Measurements from ENCODE around the gene ATP11A. TPM values are rescaled to one million over a fixed set of nuclear protein-coding genes. Genes with fewer than 3 reads are reported as not detected.

Gene ATP11A
- total RNA-seq, 1 experiment from 2014 or later, result 80.4 TPM

GRCh38 chr13:112809332-112810315, 119.8 kb downstream of the ATP11A start:
- no peak for TF ChIP-seq ZNF274 (IDR thresholded peaks at IDR 0.05; ENCODE audit: low read depth, low read length)
- TF ChIP-seq EGR1 (IDR thresholded peaks at IDR 0.05; ENCODE audit: low read depth), result no peak
- TF ChIP-seq REST (IDR thresholded peaks at IDR 0.05; ENCODE audit: low read depth), result no peak
- Histone ChIP-seq H3K27me3 (ENCODE audit: insufficient read depth, low read length) (no peaks in the 10 kb centered on the region), H3K27ac (ENCODE audit: low read depth, low read length) (no peak overlapping the region), H3K79me2 (ENCODE audit: insufficient read depth, low read length) (no peaks in the 10 kb centered on the region), H3K9ac (ENCODE audit: low read length) (no peak overlapping the region), H3K9me3 (ENCODE audit: control insufficient read depth in 1 of 2, insufficient read depth in 1 of 2, low read depth in 1 of 2, low read length in 2 of 2) (no peaks in the 10 kb centered on the region), H4K20me1 (ENCODE audit: insufficient read depth) (no peaks in the 10 kb centered on the region), H3K4me3 (replicated peaks in 1 of 2; ENCODE audit: low read depth in 1 of 2, low read length in 2 of 2) (no peak overlapping the region), H3K9me2 (ENCODE audit: insufficient read depth) (no peaks in the 10 kb centered on the region), H3K36me3 (ENCODE audit: control insufficient read depth in 1 of 2, insufficient read depth in 2 of 2, low read length in 2 of 2) (peaks cover 0 to 4% of the 10 kb centered on the region in 2 experiments; a peak in 2 of 4 replicates), H2AFZ (ENCODE audit: low read depth, low read length, poor library complexity, severe bottlenecking) (no peak overlapping the region), H3K4me1 (ENCODE audit: control insufficient read depth in 1 of 2, insufficient read depth in 2 of 2, low read length in 2 of 2) (no peaks in the 10 kb centered on the region), H3K4me2 (ENCODE audit: low read length) (no peak overlapping the region)
- CTCF ChIA-PET, result no interaction called here
- ATAC-seq (no peak), DNase-seq (ENCODE audit: low read depth, low spot score) (no peak)
- RAD21 ChIA-PET (ENCODE audit: low non-redundant PET in 1 of 2, low total read pairs in 2 of 2, uncharacterized antibody in 2 of 2, unreplicated experiment in 2 of 2), result no interaction called here
- POLR2A ChIA-PET, result no interaction called here
- BruUV-seq (replicated peaks), result no TSS peak
- intact Hi-C loops (cut with micrococcal nuclease), result no loop called here

- H3K27ac ChIP-seq (ENCODE audit: low read depth, low read length), result no peak overlapping the region
- H3K9ac ChIP-seq (ENCODE audit: low read length), result no peak overlapping the region
- peaks cover 1 to 4% of the 10 kb centered on the region in 2 experiments; a peak in 2 of 4 replicates for H3K36me3 ChIP-seq (ENCODE audit: control insufficient read depth in 1 of 2, insufficient read depth in 2 of 2, low read length in 2 of 2)
- CTCF ChIA-PET, result no interaction called here
- H3K4me3 ChIP-seq (replicated peaks in 1 of 2; ENCODE audit: low read depth in 1 of 2, low read length in 2 of 2), result no peak overlapping the region
- ATAC-seq (no peak), DNase-seq (ENCODE audit: low read depth, low spot score) (no peak)
- RAD21 ChIA-PET (ENCODE audit: low non-redundant PET in 1 of 2, low total read pairs in 2 of 2, uncharacterized antibody in 2 of 2, unreplicated experiment in 2 of 2), result no interaction called here
- H3K4me1 ChIP-seq (ENCODE audit: control insufficient read depth in 1 of 2, insufficient read depth in 2 of 2, low read length in 2 of 2), result no peaks in the 10 kb centered on the region
- H3K79me2 ChIP-seq (ENCODE audit: insufficient read depth, low read length), result no peaks in the 10 kb centered on the region
- no peaks in the 10 kb centered on the region for H3K9me2 ChIP-seq (ENCODE audit: insufficient read depth)
- H3K4me2 ChIP-seq (ENCODE audit: low read length), result no peak overlapping the region
- H2AFZ ChIP-seq (ENCODE audit: low read depth, low read length, poor library complexity, severe bottlenecking), result no peak overlapping the region
- no TSS peak for BruUV-seq (replicated peaks)
- POLR2A ChIA-PET, result no interaction called here
- H3K27me3 ChIP-seq (ENCODE audit: insufficient read depth, low read length), result no peaks in the 10 kb centered on the region
- H4K20me1 ChIP-seq (ENCODE audit: insufficient read depth), result no peaks in the 10 kb centered on the region
- no peak for TF ChIP-seq TCF7L2 (IDR thresholded peaks at IDR 0.05; ENCODE audit: borderline replicate concordance, extremely low read depth, insufficient read depth, insufficient read length)
- no peak for TF ChIP-seq RAD21 (IDR thresholded peaks at IDR 0.05; ENCODE audit: low read depth)
- no peak for TF ChIP-seq FOSL1 (IDR thresholded peaks at IDR 0.05; ENCODE audit: low read depth)
- no peak for TF ChIP-seq ZNF274 (IDR thresholded peaks at IDR 0.05; ENCODE audit: low read depth, low read length)
- TF ChIP-seq SRF (IDR thresholded peaks at IDR 0.05; ENCODE audit: low read depth), result no peak
- TF ChIP-seq, protein P1, sequence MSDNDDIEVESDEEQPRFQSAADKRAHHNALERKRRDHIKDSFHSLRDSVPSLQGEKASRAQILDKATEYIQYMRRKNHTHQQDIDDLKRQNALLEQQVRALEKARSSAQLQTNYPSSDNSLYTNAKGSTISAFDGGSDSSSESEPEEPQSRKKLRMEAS (IDR thresholded peaks at IDR 0.05), result no peak
- intact Hi-C loops (cut with micrococcal nuclease), result no loop called here
- no peaks in the 10 kb centered on the region for H3K9me3 ChIP-seq (ENCODE audit: control insufficient read depth in 1 of 2, insufficient read depth in 1 of 2, low read depth in 1 of 2, low read length in 2 of 2)
Observed at GRCh38 chr13:112810608-112811007, 120.8 kb downstream of the ATP11A start.

Measured in HCT116 (cell line).